Vagina (tissue), 2 donors: Measurements from ENCODE around the gene WDR20.

Experiments
- CTCF ChIP-seq, 3 experiments: fragments of 450-650 bp in 2 of 3; fragments of 200-600 bp in 1 of 3; sonication (generic) in 1 of 3; IDR thresholded peaks; one replicate each; pipeline ENCODE4 v1.5.1; 2017 to 2019; ENCODE audit warnings: antibody characterized with exemption in 3 of 3, mild to moderate bottlenecking in 2 of 3, moderate library complexity in 2 of 3
- POLR2A ChIP-seq, 2 donors: fragments of 450-650 bp; IDR thresholded peaks; one replicate each; pipeline ENCODE4 v1.6.1; 2017; ENCODE audit warnings: antibody characterized with exemption in 2 of 2, mild to moderate bottlenecking in 2 of 2, moderate library complexity in 2 of 2
- POLR2AphosphoS5 ChIP-seq, 2 donors: sonication (generic); formaldehyde crosslinking; IDR thresholded peaks; one replicate each; pipeline ENCODE4 v1.9.0; 2017; ENCODE audit warnings: antibody characterized with exemption in 2 of 2, mild to moderate bottlenecking in 2 of 2, low read depth in 1 of 2; ENCODE audit not compliant: insufficient read depth in 1 of 2

DNA sequence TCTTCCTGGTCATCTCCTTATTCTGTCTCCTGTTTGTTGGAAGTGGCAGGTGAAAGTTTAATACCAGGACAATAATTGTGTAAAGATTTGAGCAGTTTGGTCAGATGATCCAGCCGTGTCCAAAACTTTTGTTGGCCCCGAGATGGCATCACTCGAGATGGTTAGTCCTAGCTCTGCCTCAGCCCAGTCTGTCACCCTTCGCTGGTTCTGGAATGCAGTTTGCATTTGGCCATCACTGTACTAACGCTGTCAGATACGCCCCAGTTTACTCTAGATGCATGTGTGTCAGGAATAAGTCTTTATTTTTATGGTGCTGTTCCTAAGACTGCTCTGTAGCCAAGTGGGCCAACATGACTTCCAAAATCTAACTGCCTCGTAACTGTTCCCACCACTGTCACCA, 85.7 kb downstream of the WDR20 start:
- TF ChIP-seq CTCF (IDR thresholded peaks at IDR 0.05) (no peak), POLR2AphosphoS5 (IDR thresholded peaks at IDR 0.05; ENCODE audit: insufficient read depth in 1 of 2, low read depth in 1 of 2) (no peak), POLR2A (IDR thresholded peaks at IDR 0.05) (no peak)
